OCI-LY1 (cell line): Measurements from ENCODE around the gene SIGLEC1.

Experiments
- EZH2 ChIP-seq: fragments of 200-600 bp; sonication (generic), shearing (Covaris generic); IDR thresholded peaks from 2 replicates; pipeline ENCODE4 v1.8.0; 2017; ENCODE audit warnings: borderline replicate concordance, mixed run types, mild to moderate bottlenecking, antibody characterized with exemption, low read length, moderate library complexity, mixed read lengths
- TF ChIP-seq, protein P1 (sequence below): fragments of 200-600 bp; sonication (generic), shearing (Covaris generic); IDR thresholded peaks from 2 replicates; pipeline ENCODE4 v1.5.1; 2017; ENCODE audit warnings: mild to moderate bottlenecking, antibody characterized with exemption, low read length, moderate library complexity, mixed read lengths

DNA sequence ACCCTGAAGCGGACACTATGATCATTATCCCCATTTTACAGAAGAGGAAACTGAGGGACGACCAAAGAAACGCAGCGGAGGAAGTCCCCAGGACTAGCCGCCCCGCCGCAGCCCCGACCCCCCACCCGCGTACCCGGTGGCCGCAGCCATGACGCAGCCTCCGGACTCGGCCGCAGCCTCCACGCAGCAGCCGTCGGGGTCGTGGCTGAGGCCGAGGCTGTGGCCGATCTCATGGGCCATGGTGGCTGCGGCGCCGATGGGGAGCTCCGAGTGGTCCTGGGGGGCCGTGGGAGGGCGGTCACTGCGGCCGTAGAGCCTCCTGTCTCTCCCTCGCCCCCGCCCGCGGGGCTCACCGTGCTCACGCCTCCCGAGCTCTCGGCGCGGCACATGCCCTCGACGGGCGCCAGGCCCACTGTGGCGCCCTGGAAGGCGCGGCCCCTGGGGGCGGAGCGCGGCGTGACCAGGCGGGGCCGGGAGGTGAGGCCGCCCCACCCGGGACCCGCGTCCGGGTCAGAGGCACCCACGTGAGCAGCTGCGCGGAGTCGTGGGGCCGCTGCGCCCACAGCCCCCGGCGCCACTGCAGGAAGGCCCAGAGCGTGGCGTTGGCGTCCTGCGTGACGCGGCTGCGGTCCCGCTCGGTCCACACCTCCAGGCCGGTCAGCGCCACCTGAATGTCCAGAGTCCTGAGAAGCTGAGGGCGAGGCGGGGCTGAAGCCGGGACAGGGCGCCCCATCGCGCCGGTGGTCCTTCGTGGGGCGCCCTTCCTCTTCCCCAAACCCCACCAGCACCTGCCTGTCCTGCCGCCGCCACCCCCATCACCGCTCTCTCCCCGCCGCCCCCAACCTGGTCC lies 39.0 kb downstream of the SIGLEC1 start:
- TF ChIP-seq, protein P1, sequence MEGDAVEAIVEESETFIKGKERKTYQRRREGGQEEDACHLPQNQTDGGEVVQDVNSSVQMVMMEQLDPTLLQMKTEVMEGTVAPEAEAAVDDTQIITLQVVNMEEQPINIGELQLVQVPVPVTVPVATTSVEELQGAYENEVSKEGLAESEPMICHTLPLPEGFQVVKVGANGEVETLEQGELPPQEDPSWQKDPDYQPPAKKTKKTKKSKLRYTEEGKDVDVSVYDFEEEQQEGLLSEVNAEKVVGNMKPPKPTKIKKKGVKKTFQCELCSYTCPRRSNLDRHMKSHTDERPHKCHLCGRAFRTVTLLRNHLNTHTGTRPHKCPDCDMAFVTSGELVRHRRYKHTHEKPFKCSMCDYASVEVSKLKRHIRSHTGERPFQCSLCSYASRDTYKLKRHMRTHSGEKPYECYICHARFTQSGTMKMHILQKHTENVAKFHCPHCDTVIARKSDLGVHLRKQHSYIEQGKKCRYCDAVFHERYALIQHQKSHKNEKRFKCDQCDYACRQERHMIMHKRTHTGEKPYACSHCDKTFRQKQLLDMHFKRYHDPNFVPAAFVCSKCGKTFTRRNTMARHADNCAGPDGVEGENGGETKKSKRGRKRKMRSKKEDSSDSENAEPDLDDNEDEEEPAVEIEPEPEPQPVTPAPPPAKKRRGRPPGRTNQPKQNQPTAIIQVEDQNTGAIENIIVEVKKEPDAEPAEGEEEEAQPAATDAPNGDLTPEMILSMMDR, result no peak
- TF ChIP-seq EZH2, result no peak
